Activated CD4-positive, alpha-beta T cell treated with anti-CD3 and anti-CD28 coated beads, Interleukin-2, amount 50 U/mL, for 48 hours (primary cell): ENCODE measurements around the gene CYBA.
"Not testable (repeated sequence)": the region's sequence is repeated elsewhere in the genome, so short reads cannot be mapped to it uniquely, and the experiment has no call there.

Source experiments
- DNase-seq, 2 experiments: peaks; one replicate each; pipeline ENCODE4 v3.0.0-alpha.2; 2020

CYBA gene

GRCh38 chr16:88686062-88686438, 35.2 kb upstream of the CYBA start:
- DNase-seq, result peak; percentile 48

GRCh38 chr16:88685156-88686061, 34.6 kb upstream of the CYBA start:
- DNase-seq, result peak; percentile 75 to 78

- no peak for DNase-seq
Observed at GRCh38 chr16:88684569-88685155, 33.8 kb upstream of the CYBA start.

- peak; percentile 78 to 82 for DNase-seq
Observed at GRCh38 chr16:88681709-88682451, 31.0 kb upstream of the CYBA start.

- DNase-seq, result peak; percentile 61 to 63
Observed at GRCh38 chr16:88681084-88681680, 30.3 kb upstream of the CYBA start.

- no peak for DNase-seq
Observed at GRCh38 chr16:88680554-88681083, 29.8 kb upstream of the CYBA start.

GRCh38 chr16:88678224-88678979, 27.5 kb upstream of the CYBA start:
- DNase-seq, result no peak

GRCh38 chr16:88677721-88678120, 26.9 kb upstream of the CYBA start:
- no peak for DNase-seq

- DNase-seq, result no peak
Observed at GRCh38 chr16:88676502-88677242, 25.8 kb upstream of the CYBA start.

- DNase-seq, result no peak
Observed at GRCh38 chr16:88673716-88674379, 23.0 kb upstream of the CYBA start.

- DNase-seq, result no peak
Observed at GRCh38 chr16:88672776-88673175, 21.9 kb upstream of the CYBA start.

- DNase-seq, result no peak
Observed at GRCh38 chr16:88671806-88672205, 21.0 kb upstream of the CYBA start.

- no peak for DNase-seq
Observed at GRCh38 chr16:88669980-88670379, 19.1 kb upstream of the CYBA start.

- not testable (repeated sequence) for DNase-seq
Observed at GRCh38 chr16:88669493-88669892, 18.6 kb upstream of the CYBA start.

GRCh38 chr16:88667461-88667860, 16.6 kb upstream of the CYBA start:
- DNase-seq, result no peak

GRCh38 chr16:88665570-88665969, 14.7 kb upstream of the CYBA start:
- no peak for DNase-seq

GRCh38 chr16:88665148-88665547, 14.3 kb upstream of the CYBA start:
- DNase-seq, result no peak

- DNase-seq, result peak; percentile 93 to 96
Observed at GRCh38 chr16:88662843-88663606, 12.2 kb upstream of the CYBA start, which contains the start of gene MVD. TSS of gene MVD (minus strand) at chr16:88663091. CDS start at chr16:88663080, 11 bp downstream.

GRCh38 chr16:88662222-88662842, 11.5 kb upstream of the CYBA start:
- DNase-seq, result peak in 1 of 2 experiments; percentile 34
